Frontal cortex (tissue), 4 donors: ENCODE measurements around the gene COMMD4. TPM values are rescaled to one million over a fixed set of nuclear protein-coding genes. Genes with fewer than 3 reads are reported as not detected.
"Not testable (repeated sequence)": the region's sequence is repeated elsewhere in the genome, so short reads cannot be mapped to it uniquely, and the experiment has no call there.

Experiments
- DNase-seq, 2 donors: peaks; one replicate each; pipeline ENCODE4 v3.0.0; 2012; ENCODE audit warnings: low spot score in 2 of 2
- FAIRE-seq: peaks from 2 replicates; lab custom pipeline; 2012; peaks lifted over from hg19 to GRCh38; lab: Jason Lieb, UNC
- small RNA-seq: library from RNA; depleted of rRNA; stranded (forward); fragments of <200 nt; gene quantifications from one replicate; pipeline ENCODE3, GENCODE V24; 2014
- total RNA-seq: library from RNA; depleted of rRNA; stranded (reverse); fragments of >200 nt; gene quantifications from one replicate; pipeline ENCODE4 v1.2.3, GENCODE V29; 2014
- donor health status: control.
- donor health status: control.
- donor health status: control.

The COMMD4 gene
- total RNA-seq, 1 donor from 2014 or later, result 21.2 TPM

- FAIRE-seq (no peak), DNase-seq (no peak)
Measured at GRCh38 chr15:75367406-75367912, 31.6 kb downstream of the COMMD4 start.

GRCh38 chr15:75367913-75368688 lies 32.2 kb downstream of the COMMD4 start, which contains the start of gene MAN2C1:
Gene MAN2C1 (minus strand): TSS chr15:75368607. CDS start chr15:75368583, 24 bp downstream.
- DNase-seq, result peak; percentile 81 to 92
- no peak for FAIRE-seq

- no peak for FAIRE-seq
- DNase-seq, result peak in 1 of 2 donors; percentile 25
Measured at GRCh38 chr15:75368689-75369239, 32.9 kb downstream of the COMMD4 start.

- no peak for DNase-seq
- FAIRE-seq, result no peak
Measured at GRCh38 chr15:75369897-75370581, 34.2 kb downstream of the COMMD4 start.

GRCh38 chr15:75371486-75371885 lies 35.6 kb downstream of the COMMD4 start:
- DNase-seq, result no peak
- FAIRE-seq, result no peak

GRCh38 chr15:75371901-75372688 lies 36.2 kb downstream of the COMMD4 start:
- no peak for DNase-seq
- no peak for FAIRE-seq

- DNase-seq, result no peak
- FAIRE-seq, result no peak
Measured at GRCh38 chr15:75380773-75381172, 44.9 kb downstream of the COMMD4 start.

- not testable (repeated sequence) for DNase-seq, FAIRE-seq
Measured at GRCh38 chr15:75383986-75384385, 48.1 kb downstream of the COMMD4 start.

Small RNA genes lying within 50 kb of the gene (small RNA-seq; reads per million reads assigned to genes)
- gene RN7SL327P, result not detected

Other genes starting within 250 kb of the COMMD4 start
- 0.41 TPM for gene C15orf39, start 134.2 kb upstream of the COMMD4 start, total RNA-seq
- not detected for gene GOLGA6C, start 77.7 kb upstream of the COMMD4 start, total RNA-seq
- not detected for gene GOLGA6D, start 53.2 kb upstream of the COMMD4 start, total RNA-seq
- gene NEIL1, start 11.0 kb downstream of the COMMD4 start, total RNA-seq, result 21.6 TPM
- gene MAN2C1, start 32.5 kb downstream of the COMMD4 start, total RNA-seq, result 58.7 TPM
- 24.9 TPM for gene SIN3A, start 115.6 kb downstream of the COMMD4 start, total RNA-seq
- 24.9 TPM for gene PTPN9, start 243.3 kb downstream of the COMMD4 start, total RNA-seq